Endothelial cell of umbilical vein (primary cell): ENCODE measurements around the gene HABP4. TPM values are rescaled to one million over a fixed set of nuclear protein-coding genes. Genes with fewer than 3 reads are reported as not detected.

Source experiments
- BruUV-seq: library from RNA; stranded (reverse); fragments of 400-500 nt; replicated peaks from 2 replicates; lab custom pipeline; 2021; lab: Mats Ljungman, UMichigan
- CTCF ChIA-PET: fragments of 300-600, 350-600 bp; sonication (Branson Sonifier 250); formaldehyde crosslinking; loops from one replicate; lab custom pipeline; 2021; ENCODE audit warnings: antibody characterized with exemption, inconsistent platforms; lab: Charles Lee
- POLR2A ChIA-PET: fragments of 300-600, 350-600 bp; sonication (Branson Sonifier 250); formaldehyde crosslinking; loops from one replicate; lab custom pipeline; 2021; ENCODE audit warnings: antibody characterized with exemption, inconsistent platforms; lab: Charles Lee
- DNase-seq: peaks from one replicate; pipeline ENCODE4 v3.0.0-alpha.2; 2011; ENCODE audit warnings: low read depth, low spot score
- FAIRE-seq: peaks from 2 replicates; lab custom pipeline; 2011; peaks lifted over from hg19 to GRCh38; lab: Jason Lieb, UNC
- H2AFZ ChIP-seq: 2 replicates; pipeline ENCODE4 v1.6.0; 2012; ENCODE audit warnings: low read depth, low read length, control low read depth, inconsistent platforms
- H3K27ac ChIP-seq: 2 replicates; pipeline ENCODE4 v1.5.1; 2011; ENCODE audit warnings: low read depth, mild to moderate bottlenecking, control low read depth, low read length, moderate library complexity; ENCODE audit not compliant: insufficient read depth
- H3K27me3 ChIP-seq, 2 experiments: 2 replicates each; pipeline versions ENCODE4 v1.6.0 to v1.6.1; 2011; ENCODE audit warnings: low read length in 2 of 2, mixed read lengths in 1 of 2; ENCODE audit not compliant: control insufficient read depth in 2 of 2, insufficient read depth in 2 of 2
- H3K36me3 ChIP-seq, 2 experiments: 2 replicates in 1 of 2; 3 replicates in 1 of 2; pipeline ENCODE4 v1.5.1; 2011; ENCODE audit warnings: low read length in 2 of 2, mild to moderate bottlenecking in 1 of 2, moderate library complexity in 1 of 2; ENCODE audit not compliant: control insufficient read depth in 2 of 2, insufficient read depth in 2 of 2; ENCODE audit errors: extremely low read depth in 1 of 2
- H3K4me1 ChIP-seq: 3 replicates; pipeline ENCODE4 v1.5.1; 2011; ENCODE audit warnings: mild to moderate bottlenecking, low read length; ENCODE audit not compliant: control insufficient read depth, insufficient read depth; ENCODE audit errors: extremely low read depth
- H3K4me2 ChIP-seq: 2 replicates; pipeline ENCODE4 v1.6.1; 2011; ENCODE audit warnings: low read length, control low read depth, mixed read lengths; ENCODE audit not compliant: insufficient read depth
- H3K4me3 ChIP-seq, 3 experiments: fragments of 200-600 bp in 1 of 3; sonication (generic), shearing (Covaris generic) in 1 of 3; replicated peaks in 1 of 3; 2 replicates each; pipeline ENCODE4 v1.5.1; 2011 to 2016; ENCODE audit warnings: control low read depth in 3 of 3, low read length in 3 of 3, mild to moderate bottlenecking in 2 of 3, inconsistent platforms in 1 of 3, low read depth in 1 of 3, moderate library complexity in 1 of 3; ENCODE audit not compliant: insufficient read depth in 1 of 3
- H3K79me2 ChIP-seq: 2 replicates; pipeline ENCODE4 v1.6.0; 2012; ENCODE audit warnings: low read length, inconsistent platforms; ENCODE audit not compliant: control insufficient read depth, insufficient read depth
- H3K9ac ChIP-seq: replicated peaks from 2 replicates; pipeline ENCODE3; 2011; ENCODE audit warnings: low read length, control low read depth; ENCODE audit not compliant: insufficient read depth; ENCODE audit errors: extremely low read depth
- H3K9me1 ChIP-seq: replicated peaks from 3 replicates; pipeline ENCODE4 v1.6.0; 2011; ENCODE audit warnings: mild to moderate bottlenecking, low read length; ENCODE audit not compliant: control insufficient read depth, insufficient read depth; ENCODE audit errors: extremely low read depth
- H3K9me3 ChIP-seq: replicated peaks from 2 replicates; pipeline ENCODE4 v1.5.1; 2012; ENCODE audit warnings: low read length, inconsistent platforms; ENCODE audit not compliant: control insufficient read depth, insufficient read depth
- H4K20me1 ChIP-seq: replicated peaks from 2 replicates; pipeline ENCODE3; 2011; ENCODE audit warnings: mild to moderate bottlenecking, low read length; ENCODE audit not compliant: control insufficient read depth, insufficient read depth; ENCODE audit errors: extremely low read depth
- CTCF ChIP-seq, 2 donors: IDR thresholded peaks; 1 replicate in 1 of 2; 2 replicates in 1 of 2; pipeline ENCODE4 v1.5.1; 2011; ENCODE audit warnings: low read length in 2 of 2, mild to moderate bottlenecking in 2 of 2, moderate library complexity in 2 of 2, control low read depth in 1 of 2, inconsistent platforms in 1 of 2, low read depth in 1 of 2; ENCODE audit not compliant: insufficient read depth in 1 of 2; ENCODE audit errors: extremely low read depth in 1 of 2
- EZH2 ChIP-seq: IDR thresholded peaks from 2 replicates; pipeline ENCODE4 v1.6.1; 2012; ENCODE audit warnings: borderline replicate concordance, low read depth, mild to moderate bottlenecking, moderate library complexity, low read length, inconsistent platforms; ENCODE audit not compliant: severe bottlenecking
- FOS ChIP-seq: IDR thresholded peaks from 2 replicates; pipeline ENCODE4 v1.6.1; 2011; ENCODE audit warnings: mild to moderate bottlenecking, low read length, moderate library complexity, borderline replicate concordance; ENCODE audit not compliant: insufficient read depth
- GATA2 ChIP-seq: IDR thresholded peaks from 2 replicates; pipeline ENCODE4 v1.7.0; 2011; ENCODE audit warnings: low read depth, mild to moderate bottlenecking, moderate library complexity, mixed read lengths, low read length; ENCODE audit not compliant: insufficient read length, insufficient read depth
- JUN ChIP-seq: IDR thresholded peaks from 2 replicates; pipeline ENCODE4 v1.6.1; 2011; ENCODE audit warnings: borderline replicate concordance, low read depth; ENCODE audit not compliant: insufficient read length, insufficient read depth
- MAX ChIP-seq: IDR thresholded peaks from 2 replicates; pipeline ENCODE4 v1.6.1; 2011; ENCODE audit not compliant: insufficient read depth, insufficient read length
- POLR2AphosphoS5 ChIP-seq: IDR thresholded peaks from 2 replicates; pipeline ENCODE4 v1.6.1; 2012; ENCODE audit warnings: low read depth, mild to moderate bottlenecking, control low read depth, low read length, moderate library complexity; ENCODE audit not compliant: insufficient read depth
- dilution Hi-C: fragments of 300-500 bp; cut with MboI; formaldehyde crosslinking; loops from one replicate; pipeline ENCODE4 v1.15.0; 2019; ENCODE audit warnings: low sequenced_read_pairs; ENCODE audit not compliant: extremely low pct_ligation_motif_present
- intact Hi-C: fragments of 100-400 bp; cut with micrococcal nuclease; formaldehyde crosslinking; loops from one replicate; pipeline ENCODE4 v1.10.0; 2022
- polyA plus RNA-seq, 4 experiments: library from polyadenylated mRNA; depleted of rRNA in 3 of 4; stranded (reverse) in 3 of 4; unstranded in 1 of 4; fragments of >200 nt; gene quantifications; 2 replicates each; pipeline versions ENCODE4 v1.2.1 to v1.2.3, GENCODE V29; 2011 to 2012; ENCODE audit warnings: missing spikeins in 1 of 4
- total RNA-seq: library from RNA; stranded (reverse); gene quantifications from 2 replicates; pipeline ENCODE4 v1.2.3, GENCODE V29; 2021

HABP4 gene
- total and polyA plus RNA-seq, 2 donors (not counting 3 experiments of a cell fraction or from before 2014, with no cell fraction given) = 4.6 to 11.1 TPM

- intact Hi-C loops = no loop called here
- dilution Hi-C loops = no loop called here
- Histone ChIP-seq H4K20me1 (no peaks in the 10 kb centered on the region), H3K9ac (no peak overlapping the region), H3K9me1 (no peaks in the 10 kb centered on the region), H3K36me3 (no peaks in the 10 kb centered on the region), H3K27ac (no peak overlapping the region), H3K9me3 (no peaks in the 10 kb centered on the region), H3K4me2 (no peak overlapping the region), H3K4me1 (no peaks in the 10 kb centered on the region), H2AFZ (no peak overlapping the region), H3K27me3 (no peaks in the 10 kb centered on the region), H3K79me2 (no peaks in the 10 kb centered on the region), H3K4me3 (no peak overlapping the region)
- ChIA-PET CTCF (no interaction called here), POLR2A (no interaction called here)
- no peak for FAIRE-seq
- DNase-seq = no peak
- BruUV-seq = no TSS peak
- TF ChIP-seq FOS (no peak), GATA2 (no peak), EZH2 (no peak), CTCF (IDR thresholded peaks at IDR 0.05; ENCODE audit: extremely low read depth in 1 of 2, insufficient read depth in 1 of 2, low read depth in 1 of 2, low read length in 2 of 2) (no peak), JUN (no peak), MAX (no peak), POLR2AphosphoS5 (no peak)
Observed at GRCh38 chr9:96464426-96464825, 14.5 kb downstream of the HABP4 start.
